GM12865 (cell line): ENCODE results near the gene KIF5A.
"Not testable (repeated sequence)": the region's sequence is repeated elsewhere in the genome, so short reads cannot be mapped to it uniquely, and the experiment has no call there.

ENCODE experiments used
- DNase-seq: peaks from one replicate; pipeline ENCODE4 v3.0.0; 2010; ENCODE audit warnings: low read depth
- H3K4me3 ChIP-seq: 2 replicates; pipeline ENCODE4 v1.5.1; 2011; ENCODE audit warnings: mild to moderate bottlenecking, low read depth, low read length, control low read depth
- CTCF ChIP-seq: IDR thresholded peaks from 2 replicates; pipeline ENCODE4 v1.5.1; 2011; ENCODE audit warnings: low read length, control low read depth, low read depth, inconsistent platforms; ENCODE audit not compliant: insufficient read depth; ENCODE audit errors: missing control alignments

KIF5A gene

GRCh38 chr12:57513266-57513665 is 36.6 kb upstream of the KIF5A start:
- no peak for TF ChIP-seq CTCF
- DNase-seq = no peak
- no peak overlapping the region for H3K4me3 ChIP-seq

GRCh38 chr12:57513677-57514076 is 36.2 kb upstream of the KIF5A start:
- not testable (repeated sequence) for H3K4me3 ChIP-seq, DNase-seq

- H3K4me3 ChIP-seq, DNase-seq: not testable (repeated sequence)
These were observed 35.6 kb upstream of the KIF5A start for GRCh38 chr12:57514246-57514645.

GRCh38 chr12:57514720-57515407 is 35.0 kb upstream of the KIF5A start:
- no peak for TF ChIP-seq CTCF
- H3K4me3 ChIP-seq = no peak overlapping the region
- no peak for DNase-seq

- H3K4me3 ChIP-seq = no peak overlapping the region
- no peak for TF ChIP-seq CTCF
- no peak for DNase-seq
These were observed 34.4 kb upstream of the KIF5A start for GRCh38 chr12:57515408-57515933.

- DNase-seq = no peak
- H3K4me3 ChIP-seq = no peak overlapping the region
- TF ChIP-seq CTCF = no peak
These were observed 33.8 kb upstream of the KIF5A start for GRCh38 chr12:57515934-57516541.

GRCh38 chr12:57516617-57517153 is 33.2 kb upstream of the KIF5A start:
- TF ChIP-seq CTCF = no peak
- no peak overlapping the region for H3K4me3 ChIP-seq
- DNase-seq = no peak

- no peak for DNase-seq
- no peak overlapping the region for H3K4me3 ChIP-seq
- no peak for TF ChIP-seq CTCF
These were observed 32.7 kb upstream of the KIF5A start for GRCh38 chr12:57517187-57517586.

- not testable (repeated sequence) for DNase-seq, H3K4me3 ChIP-seq
These were observed 32.1 kb upstream of the KIF5A start for GRCh38 chr12:57517718-57518117.
